GM19455 (cell line): ENCODE data around the gene HMG20B.
"Not testable (repeated sequence)": the region's sequence is repeated elsewhere in the genome, so short reads cannot be mapped to it uniquely, and the experiment has no call there.

Experiments
- ATAC-seq: cut with Tn5 transposase; IDR thresholded peaks from one replicate; pipeline ENCODE4 v1.9.1; 2021; ENCODE audit not compliant: unreplicated experiment

HMG20B gene

DNA sequence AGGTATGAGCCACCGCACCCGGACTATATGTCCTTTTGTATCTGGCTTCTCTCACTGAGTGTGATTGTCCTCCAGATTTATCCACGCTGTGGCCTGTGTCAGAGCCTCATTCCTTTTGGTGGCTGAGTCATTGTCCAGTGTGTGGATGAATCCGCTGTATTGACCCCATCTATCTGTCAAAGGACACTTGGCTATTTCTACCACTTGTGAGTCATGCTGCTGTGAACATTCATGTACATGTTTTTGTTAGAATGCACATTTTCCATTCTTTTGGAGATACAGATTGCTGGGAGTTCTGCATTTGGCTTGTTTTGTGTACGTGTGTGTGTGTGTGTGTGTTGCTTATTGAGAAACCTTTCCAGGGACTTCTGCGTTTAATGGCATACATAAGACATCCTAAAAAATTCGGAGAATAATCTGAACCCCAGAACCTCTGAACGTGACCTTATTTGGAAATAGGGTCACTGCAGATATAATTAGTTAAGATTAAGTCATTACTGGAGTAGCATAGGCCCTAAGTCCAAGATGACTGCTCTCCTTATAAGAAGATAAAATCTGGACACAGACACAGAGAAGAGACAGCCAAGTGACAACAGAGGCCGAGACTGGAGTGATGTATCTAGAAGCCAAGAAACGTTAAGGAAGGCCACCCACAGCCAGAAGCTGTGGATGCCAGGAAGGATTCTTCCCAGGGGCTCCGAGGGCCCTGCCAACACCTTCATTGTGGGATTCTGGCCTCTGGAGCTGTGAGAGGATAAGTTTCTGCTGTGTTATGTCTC lies 7.6 kb downstream of the HMG20B start:
- ATAC-seq = no peak

DNA sequence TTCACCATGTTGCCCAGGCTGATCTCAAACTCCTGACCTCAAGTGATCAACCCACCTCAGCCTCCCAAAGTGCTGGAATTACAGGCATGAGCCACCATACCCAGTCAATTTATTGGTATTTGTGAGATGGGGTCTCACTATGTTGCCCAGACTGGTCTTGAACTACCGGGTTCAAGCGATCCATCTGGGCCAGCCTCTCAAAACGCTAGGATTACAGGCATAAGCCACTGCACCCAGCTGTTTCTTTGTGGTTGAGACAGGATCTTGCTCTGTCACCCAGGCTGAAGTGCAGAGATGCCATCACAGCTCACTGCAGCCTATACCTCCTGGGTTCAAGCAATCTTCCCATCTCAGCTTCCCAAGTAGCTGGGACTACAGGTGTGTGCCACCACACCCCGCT lies 9.0 kb downstream of the HMG20B start:
- ATAC-seq = not testable (repeated sequence)

DNA sequence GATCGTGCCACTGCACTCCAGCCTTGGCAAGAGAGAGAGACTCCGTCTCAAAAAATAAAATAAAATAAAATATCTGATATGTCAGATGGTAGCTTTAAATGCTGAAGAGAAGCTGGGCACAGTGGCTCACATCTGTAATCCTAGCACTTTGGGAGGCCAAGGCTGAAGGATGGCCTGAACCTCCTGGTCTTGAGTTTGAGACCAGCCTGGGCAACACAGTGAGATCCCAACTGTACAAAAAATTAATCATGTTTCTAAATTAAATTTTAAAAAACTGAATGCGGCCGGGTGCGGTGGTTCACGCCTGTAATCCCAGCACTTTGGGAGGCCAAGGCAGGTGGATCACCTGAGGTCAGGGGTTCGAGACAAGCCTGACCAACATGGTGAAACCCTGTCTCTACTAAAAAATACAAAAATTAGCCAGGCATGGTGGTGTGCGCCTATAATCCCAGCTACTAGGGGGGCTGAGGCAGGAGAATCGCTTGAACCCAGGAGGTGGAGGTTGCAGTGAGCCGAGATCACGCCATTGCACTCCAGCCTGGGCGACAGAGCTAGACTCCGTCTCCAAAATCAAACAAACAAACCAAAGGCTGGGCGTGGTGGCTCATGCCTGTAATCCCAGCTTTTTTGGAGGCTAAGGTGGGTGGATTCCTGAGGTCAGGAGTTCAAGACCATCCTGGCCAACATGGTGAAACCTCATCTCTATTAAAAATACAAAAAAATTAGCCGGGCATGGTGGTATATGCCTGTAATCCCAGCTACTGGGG lies 11.5 kb downstream of the HMG20B start:
- not testable (repeated sequence) for ATAC-seq

DNA sequence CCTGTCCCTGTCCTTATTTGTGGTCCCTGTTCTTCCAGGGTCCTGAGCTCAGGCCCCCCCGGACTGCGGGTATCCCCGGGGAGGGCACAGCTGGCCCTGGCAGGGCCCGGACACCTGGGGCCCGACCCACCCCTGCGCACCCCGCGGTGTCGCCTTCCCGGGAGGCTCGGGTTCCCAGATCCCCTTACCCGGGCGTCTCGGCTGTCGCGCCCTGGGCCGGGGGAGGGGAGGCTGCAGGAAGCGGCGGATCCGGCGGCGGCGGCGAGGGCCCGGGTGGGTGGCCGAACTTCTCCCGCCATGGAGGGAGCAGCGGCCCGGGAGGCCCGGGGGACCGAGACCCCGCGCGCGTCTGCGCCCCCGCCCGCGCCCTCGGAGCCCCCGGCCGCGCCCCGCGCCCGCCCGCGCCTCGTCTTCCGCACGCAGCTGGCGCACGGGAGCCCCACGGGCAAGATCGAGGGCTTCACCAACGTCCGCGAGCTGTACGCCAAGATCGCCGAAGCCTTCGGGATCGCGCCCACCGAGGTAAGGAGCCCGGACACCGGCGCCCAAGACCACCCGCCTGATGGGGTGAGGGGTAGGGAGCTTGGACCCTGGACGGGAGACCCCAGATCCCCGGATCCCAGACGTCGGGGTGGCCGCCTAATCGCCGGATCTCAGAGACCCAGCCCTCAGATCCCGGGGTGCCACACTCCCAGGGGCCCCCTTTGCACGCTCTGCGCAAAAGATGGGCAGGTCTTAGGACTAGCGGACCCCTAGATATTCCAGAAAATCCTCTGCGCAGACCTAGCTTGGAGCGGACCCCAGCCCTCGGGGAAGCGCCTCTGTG lies 12.8 kb downstream of the HMG20B start, which contains the start of gene GIPC3:
Gene GIPC3, plus strand, starts transcription at position 178 of the 826 bp plus-strand sequence. Its CDS starts 120 bp downstream, at position 298.
- no peak for ATAC-seq

DNA sequence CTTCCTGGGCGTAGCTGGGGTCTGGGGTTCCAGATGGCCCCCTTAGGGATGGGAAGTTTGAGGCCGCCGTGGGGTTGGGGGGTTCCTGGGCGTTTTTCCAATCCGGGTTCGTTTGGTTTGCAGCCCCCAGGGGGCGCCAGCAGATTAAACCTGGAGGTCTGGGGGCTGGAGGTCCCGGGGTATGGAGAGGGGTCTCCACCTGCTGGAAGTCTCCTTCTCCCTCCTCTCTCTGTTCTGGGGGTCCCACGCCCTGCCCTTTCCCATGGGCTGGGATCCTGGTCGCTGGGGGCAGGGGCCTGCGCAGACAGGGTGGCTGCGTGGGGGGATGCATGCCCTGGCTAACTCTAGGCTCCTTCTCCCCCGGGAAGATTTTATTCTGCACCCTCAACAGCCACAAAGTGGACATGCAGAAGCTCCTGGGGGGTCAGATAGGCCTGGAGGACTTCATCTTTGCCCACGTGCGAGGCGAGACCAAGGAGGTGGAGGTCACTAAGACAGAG lies 13.4 kb downstream of the HMG20B start:
- no peak for ATAC-seq

DNA sequence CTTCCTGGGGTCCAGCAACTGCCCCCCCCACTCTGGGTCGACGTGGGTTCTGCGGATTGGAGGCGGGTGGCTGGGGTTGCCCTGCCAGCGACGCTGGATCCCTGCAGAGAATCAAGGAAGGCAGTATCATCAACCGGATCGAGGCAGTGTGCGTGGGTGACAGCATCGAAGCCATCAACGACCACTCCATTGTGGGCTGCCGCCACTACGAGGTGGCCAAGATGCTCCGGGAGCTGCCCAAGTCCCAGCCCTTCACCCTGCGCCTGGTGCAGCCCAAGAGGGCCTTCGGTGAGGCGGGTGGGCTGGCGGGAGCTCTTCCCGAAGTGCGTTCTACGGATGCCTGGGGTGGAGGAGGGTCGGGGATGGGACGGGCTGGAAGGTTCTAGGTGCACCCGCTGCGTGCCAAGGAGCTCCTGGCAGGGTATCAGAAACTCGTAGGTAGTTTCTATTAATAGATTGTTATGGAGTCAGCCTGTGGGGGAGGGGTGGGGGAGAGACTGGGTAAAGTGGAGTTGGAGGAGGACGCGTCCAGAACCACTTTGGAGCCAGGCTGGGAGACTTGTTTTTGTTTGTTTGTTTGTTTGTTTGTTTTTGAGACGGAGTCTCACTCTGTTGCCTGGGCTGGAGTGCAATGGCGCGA lies 14.1 kb downstream of the HMG20B start:
- ATAC-seq = no peak

DNA sequence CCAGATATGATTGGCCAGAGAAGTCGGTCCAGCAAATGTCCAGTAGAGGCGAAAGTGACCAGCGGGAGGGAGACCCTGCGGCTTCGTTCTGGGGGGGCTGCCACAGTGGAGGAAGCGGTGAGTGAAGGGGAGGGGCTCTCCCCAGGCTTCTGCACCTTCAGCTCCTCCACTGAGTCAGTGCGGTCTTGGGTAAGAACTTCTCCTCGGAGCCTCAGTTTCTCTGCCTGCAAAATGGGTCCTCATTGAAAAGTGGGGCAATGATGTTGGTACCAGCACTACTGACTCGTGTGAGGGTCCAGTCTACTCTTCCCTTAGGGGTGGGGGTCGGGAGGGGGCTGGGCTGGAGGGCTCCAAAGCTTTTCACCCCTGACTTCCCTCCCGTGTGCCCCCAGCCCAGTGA lies 16.7 kb downstream of the HMG20B start:
- ATAC-seq = no peak

DNA sequence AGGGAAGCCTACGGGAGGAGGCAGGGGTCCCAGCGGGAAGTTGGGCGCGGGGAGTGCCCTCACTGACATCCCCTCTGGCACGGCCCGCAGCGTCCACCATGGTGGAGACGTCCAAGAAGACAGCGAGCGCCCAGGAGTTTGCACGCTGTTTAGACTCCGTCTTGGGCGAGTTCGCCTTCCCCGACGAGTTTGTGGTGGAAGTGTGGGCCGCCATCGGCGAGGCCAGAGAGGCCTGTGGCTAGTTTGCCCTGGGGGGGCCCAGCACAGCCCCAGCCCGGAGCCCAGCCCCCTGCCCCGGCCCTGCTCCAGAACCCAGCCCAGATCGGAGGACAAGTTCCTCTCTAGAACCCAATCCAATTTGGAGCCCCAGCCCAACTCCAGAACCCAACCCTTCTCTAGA lies 17.2 kb downstream of the HMG20B start:
- ATAC-seq = no peak

DNA sequence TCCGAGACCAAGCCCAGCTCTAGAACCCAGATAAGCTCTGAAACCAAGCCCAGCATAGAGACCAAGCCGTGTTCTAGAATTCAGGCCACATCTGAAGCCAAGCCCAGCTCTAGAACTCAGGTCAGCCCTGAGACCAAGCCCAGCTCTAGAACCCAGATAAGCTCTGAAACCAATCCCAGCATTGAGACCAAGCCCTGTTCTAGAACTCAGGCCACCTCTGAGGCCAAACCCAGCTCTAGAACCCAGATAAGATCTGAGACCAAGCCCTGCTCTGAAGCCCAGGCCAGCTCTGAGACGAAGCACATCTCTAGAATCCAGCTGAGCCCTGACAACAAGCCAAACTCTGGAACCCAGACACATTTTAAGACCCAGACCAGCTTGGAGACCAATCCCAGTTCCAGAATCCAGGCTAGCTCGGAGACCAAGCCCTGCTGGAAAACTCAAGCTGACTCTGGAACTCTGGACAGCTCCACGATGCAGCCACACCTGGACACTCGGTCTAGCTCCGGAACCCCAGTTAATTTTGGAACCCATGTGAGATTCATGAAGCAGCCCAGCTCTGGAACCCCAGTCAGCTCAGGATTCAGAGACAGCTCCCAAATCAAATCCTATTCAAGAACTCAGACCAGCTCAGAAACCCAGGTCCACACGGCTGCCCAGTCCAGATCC lies 18.4 kb downstream of the HMG20B start:
- ATAC-seq = no peak

DNA sequence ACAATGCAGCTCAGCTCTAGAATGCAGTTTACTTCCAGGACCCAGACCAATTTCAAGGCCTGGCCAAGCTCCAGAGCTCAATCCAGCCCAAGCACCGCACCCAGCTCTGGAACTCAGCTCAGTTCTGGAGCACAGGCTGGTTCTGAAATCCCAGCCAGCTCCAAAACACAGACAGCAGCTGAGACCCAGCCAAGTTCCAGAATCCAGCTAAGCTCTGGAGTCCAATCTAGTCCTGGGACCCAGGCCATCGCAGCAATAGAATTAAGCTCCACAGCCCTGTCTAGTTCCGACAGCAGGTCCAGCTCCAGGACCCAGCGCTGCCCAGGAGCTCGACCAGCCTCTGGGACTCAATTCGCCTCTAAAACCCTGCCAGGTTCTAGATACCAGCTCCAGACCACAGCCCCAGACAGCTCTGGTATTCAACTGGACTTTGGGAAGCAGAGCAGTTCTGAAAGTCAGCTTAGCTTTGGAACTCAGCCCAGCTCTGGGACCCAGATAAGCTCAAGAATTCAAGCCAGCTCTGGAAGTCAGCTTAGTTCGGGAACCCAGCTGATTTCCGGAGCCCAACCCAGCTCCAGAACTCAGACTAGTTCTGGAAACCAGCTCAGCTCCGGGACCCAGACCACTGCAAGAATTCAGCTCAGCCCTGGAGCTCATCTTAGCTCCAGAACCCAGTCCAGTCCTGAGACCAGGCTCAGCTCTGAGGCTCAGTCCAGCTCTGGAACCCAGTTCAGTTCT lies 19.3 kb downstream of the HMG20B start:
- no peak for ATAC-seq

DNA sequence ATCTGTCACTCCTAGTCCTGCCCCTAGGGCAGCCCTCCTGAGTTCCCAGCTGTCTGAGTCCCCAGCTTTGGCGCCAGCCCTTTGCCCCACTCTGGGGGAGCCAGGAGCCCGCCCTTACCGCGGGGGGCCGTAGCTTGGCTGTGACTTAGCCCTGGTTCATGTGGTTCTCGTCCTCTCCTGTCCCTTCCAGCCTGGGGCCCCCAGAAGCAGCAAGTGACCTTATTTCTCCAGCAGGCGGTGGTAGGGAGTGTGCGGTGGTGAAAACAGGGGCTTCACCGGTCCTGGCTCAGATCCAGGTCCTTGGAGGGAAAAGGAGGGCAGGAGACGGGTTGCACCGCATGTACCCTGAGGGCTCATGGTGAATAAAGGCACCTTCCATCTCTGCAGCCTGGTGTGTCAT lies 20.4 kb downstream of the HMG20B start:
- no peak for ATAC-seq

DNA sequence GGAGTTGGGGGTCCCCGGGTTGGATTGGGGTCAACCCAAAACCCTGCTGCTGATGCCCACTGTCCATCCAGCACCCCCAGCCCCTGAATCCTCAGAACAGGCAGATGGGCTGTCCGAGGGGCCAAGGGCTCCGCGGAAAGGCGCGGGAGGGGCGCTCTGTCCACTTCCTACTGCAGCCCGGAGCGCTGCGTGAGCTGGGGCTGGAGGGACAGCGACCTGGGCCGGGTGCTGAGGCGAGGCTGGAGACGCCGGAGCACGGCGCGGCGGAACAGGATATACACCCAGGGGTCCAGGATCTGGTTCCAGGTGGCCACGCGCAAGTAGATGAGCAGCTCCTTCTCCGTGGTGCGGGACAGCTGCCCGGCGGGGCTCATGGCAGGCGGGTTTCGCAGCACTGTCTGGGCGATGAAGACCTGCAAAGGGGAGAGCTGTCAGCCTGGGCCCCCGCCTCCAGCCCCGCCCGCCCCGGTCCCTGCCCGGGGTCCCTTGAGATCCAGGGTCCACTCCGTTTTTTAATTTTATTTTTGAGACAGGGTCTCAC lies 22.8 kb downstream of the HMG20B start:
- ATAC-seq = no peak

DNA sequence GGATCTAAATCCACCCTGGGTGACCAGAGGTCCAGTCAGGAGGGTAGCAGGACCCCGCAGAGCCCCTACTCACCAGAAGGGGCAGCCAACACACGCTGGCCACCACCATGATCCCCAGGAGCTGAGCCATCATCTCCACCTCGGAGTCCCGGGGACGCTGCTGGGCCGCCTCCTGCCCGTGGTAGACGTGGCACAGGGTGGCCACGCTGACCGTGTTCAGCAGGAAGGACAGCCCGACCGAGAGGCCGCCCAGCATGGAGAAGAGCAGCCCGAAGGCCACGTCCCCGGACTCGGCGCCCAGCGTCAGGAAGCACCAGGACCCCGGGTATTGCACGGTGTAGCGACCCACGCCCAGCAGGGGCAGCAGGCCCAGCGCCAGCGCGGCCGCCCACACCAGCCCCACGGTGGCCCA lies 27.0 kb downstream of the HMG20B start:
- ATAC-seq = no peak

DNA sequence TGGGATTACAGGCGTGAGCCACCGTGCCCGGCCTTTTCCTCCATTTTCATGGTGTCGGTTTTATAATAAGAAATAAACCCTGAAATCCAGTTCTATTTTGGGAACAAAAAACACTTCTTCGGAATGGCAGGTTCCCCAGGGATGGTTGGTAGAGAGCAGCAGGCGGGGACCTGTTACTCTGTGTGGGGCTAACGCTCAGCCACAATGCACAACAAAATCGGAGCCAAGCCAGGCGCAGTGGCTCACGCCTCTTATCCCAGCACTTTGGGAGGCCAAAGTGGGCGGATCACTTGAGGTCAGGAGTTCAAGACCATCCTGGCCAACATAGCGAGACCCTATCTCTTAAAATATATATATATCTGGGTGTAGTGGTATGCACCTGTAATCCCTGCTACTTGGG lies 28.3 kb downstream of the HMG20B start:
- no peak for ATAC-seq

DNA sequence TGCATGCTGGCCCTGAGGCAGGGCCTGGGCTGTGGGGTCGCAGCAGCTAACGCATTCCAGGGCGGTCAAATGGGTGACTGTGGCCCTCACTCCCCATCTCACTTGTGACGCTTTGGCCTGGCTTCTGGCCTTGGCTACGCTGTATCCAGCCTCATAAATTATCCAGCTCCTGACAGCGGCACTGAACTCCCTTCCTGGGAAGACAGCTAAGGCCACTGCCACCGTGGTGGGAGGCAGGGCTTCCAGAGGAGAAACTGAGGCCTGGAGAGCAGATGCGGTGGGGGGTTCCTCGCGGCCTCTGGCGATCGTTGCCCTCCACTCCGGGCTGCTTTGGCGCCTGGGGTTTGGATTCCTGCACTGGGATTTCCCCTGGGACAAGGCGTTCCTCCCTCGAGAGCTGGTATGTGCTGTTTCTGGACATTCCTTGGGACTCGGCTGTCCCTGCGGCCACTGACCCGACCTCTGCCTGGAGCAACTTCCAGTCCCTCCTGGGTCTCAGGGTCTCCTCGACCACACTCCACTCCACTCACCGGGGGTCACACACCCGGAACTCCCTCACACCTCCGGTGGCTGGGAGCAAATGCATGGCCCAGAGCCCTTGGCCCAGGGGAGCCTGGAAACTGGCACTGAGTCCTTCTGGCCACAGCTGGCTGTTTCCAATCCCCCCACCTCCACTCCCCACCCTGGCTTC lies 30.5 kb downstream of the HMG20B start:
- no peak for ATAC-seq

DNA sequence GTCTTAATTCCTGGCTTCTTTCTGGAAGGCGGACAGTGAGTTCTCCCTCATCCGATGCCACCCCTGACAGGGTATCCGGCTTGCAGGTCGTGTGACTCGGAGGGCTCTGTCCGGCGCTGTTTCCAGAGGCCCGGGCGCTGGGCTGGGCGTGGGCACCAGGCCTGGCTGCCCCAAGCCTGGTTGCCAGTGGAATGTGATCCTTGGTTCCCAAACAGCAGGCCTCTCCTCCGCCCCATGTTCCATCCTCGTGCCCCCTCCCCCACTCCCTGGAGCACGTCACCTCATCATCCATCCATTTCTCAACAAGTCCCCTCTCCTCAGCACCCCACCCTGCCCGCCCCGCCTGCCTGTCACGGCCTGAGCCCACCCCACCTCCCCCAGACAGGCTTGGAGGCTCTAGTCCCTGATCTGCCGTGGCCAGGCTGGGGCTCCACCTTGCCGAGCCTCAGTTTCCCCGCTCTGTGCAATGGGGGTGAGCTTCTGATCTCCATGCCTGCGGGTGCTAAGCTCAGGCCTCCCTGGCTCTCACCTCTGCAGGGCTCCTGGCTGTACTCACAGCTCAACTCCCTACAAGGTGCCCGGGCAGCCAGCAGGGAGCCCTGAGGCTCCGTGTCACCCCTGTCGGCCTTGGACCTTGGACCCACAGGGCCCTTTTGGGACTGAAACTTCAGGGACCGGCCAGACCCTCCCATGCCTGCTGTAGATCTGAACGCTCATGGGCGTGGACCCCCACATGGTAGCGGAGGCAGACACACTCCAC lies 31.7 kb downstream of the HMG20B start:
- no peak for ATAC-seq

DNA sequence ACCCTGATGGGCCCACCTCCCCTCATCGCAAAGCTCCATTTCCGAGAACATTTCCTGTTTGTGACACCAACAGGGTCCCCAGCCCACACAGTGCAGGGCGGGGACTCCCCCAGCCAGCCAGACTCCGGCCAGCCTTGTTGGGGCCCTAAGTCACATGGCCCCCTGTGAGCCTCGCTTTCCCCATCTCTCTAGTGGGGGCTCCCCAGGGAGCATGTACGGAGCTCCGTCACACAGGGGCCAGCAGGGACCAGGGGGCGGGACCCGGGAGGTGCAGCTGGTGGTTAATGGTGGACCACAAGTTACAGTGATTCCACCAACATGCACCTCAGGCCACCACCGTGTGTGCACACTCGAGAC lies 32.2 kb downstream of the HMG20B start:
- ATAC-seq = no peak

DNA sequence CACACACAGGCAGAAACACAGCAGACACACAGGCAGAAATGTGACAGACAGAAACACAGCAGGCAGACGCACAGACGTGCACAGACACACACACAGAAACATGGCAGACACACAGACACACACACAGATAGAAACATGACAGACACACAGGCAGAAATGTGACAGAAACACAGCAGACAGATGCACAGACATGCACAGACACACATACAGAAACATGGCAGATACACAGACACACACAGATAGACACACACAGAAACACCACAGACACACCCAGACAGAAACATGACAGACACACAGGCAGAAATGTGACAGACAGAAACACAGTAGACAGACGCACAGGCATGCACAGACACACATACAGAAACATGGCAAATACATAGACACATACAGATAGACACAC lies 32.6 kb downstream of the HMG20B start:
- no peak for ATAC-seq
